Erythroblast (primary cell): ENCODE results near the gene AGTPBP1.
"Not testable (repeated sequence)": the region's sequence is repeated elsewhere in the genome, so short reads cannot be mapped to it uniquely, and the experiment has no call there.

Experiments
- DNase-seq, 2 experiments: peaks; one replicate each; lab custom pipeline; 2025; lab: John Stamatoyannopoulos, UW
- GATA1 ChIP-seq: IDR thresholded peaks from 2 replicates; pipeline ENCODE4 v1.6.1; 2011; ENCODE audit warnings: low read depth, mild to moderate bottlenecking, control low read depth, low read length, moderate library complexity
- POLR2A ChIP-seq: IDR thresholded peaks from 2 replicates; pipeline ENCODE4 v1.6.1; 2011; ENCODE audit warnings: mild to moderate bottlenecking, low read length

Gene AGTPBP1

GRCh38 chr9:85630676-85631075 is 111.1 kb downstream of the AGTPBP1 start:
- TF ChIP-seq POLR2A: no peak
- TF ChIP-seq GATA1: no peak
- no peak for DNase-seq

GRCh38 chr9:85617141-85617670 is 124.5 kb downstream of the AGTPBP1 start:
- DNase-seq: no peak
- TF ChIP-seq POLR2A (no peak), GATA1 (no peak)

GRCh38 chr9:85615792-85616191 is 126.0 kb downstream of the AGTPBP1 start:
- no peak for TF ChIP-seq GATA1
- TF ChIP-seq POLR2A: no peak
- DNase-seq: no peak

GRCh38 chr9:85610074-85610860 is 131.5 kb downstream of the AGTPBP1 start:
- TF ChIP-seq GATA1 (no peak), POLR2A (no peak)
- peak; percentile 70 to 81 for DNase-seq

- no peak for TF ChIP-seq POLR2A
- no peak for TF ChIP-seq GATA1
Observed at GRCh38 chr9:85605905-85606304, 135.8 kb downstream of the AGTPBP1 start.

GRCh38 chr9:85603936-85604335 is 137.8 kb downstream of the AGTPBP1 start:
- TF ChIP-seq POLR2A (no peak), GATA1 (no peak)
- no peak for DNase-seq

More at GRCh38 chr9:85605905-85606304, 135.8 kb downstream of the AGTPBP1 start:
- DNase-seq: no peak

GRCh38 chr9:85602742-85603141 is 139.0 kb downstream of the AGTPBP1 start:
- DNase-seq: no peak
- TF ChIP-seq GATA1 (no peak), POLR2A (no peak)

GRCh38 chr9:85600675-85601263 is 141.0 kb downstream of the AGTPBP1 start:
- TF ChIP-seq GATA1: no peak
- no peak for TF ChIP-seq POLR2A
- no peak for DNase-seq

- DNase-seq: no peak
- TF ChIP-seq POLR2A (no peak), GATA1 (no peak)
Observed at GRCh38 chr9:85599540-85600105, 142.1 kb downstream of the AGTPBP1 start.

- TF ChIP-seq POLR2A: no peak
- TF ChIP-seq GATA1: no peak
- no peak for DNase-seq
Observed at GRCh38 chr9:85594316-85594715, 147.4 kb downstream of the AGTPBP1 start.

- no peak for DNase-seq
- TF ChIP-seq POLR2A: no peak
- TF ChIP-seq GATA1: no peak
Observed at GRCh38 chr9:85586684-85587083, 155.1 kb downstream of the AGTPBP1 start.

- TF ChIP-seq POLR2A (no peak), GATA1 (no peak)
- DNase-seq: no peak
Observed at GRCh38 chr9:85577353-85577952, 164.3 kb downstream of the AGTPBP1 start.

- no peak for DNase-seq
- no peak for TF ChIP-seq GATA1
- TF ChIP-seq POLR2A: no peak
Observed at GRCh38 chr9:85575868-85576267, 165.9 kb downstream of the AGTPBP1 start.

GRCh38 chr9:85573546-85573945 is 168.2 kb downstream of the AGTPBP1 start:
- not testable (repeated sequence) for DNase-seq

GRCh38 chr9:85572917-85573316 is 168.8 kb downstream of the AGTPBP1 start:
- not testable (repeated sequence) for DNase-seq
